ENCODE data around the gene POM121C.
"Not testable (repeated sequence)": the region's sequence is repeated elsewhere in the genome, so short reads cannot be mapped to it uniquely, and the experiment has no call there.

GRCh38 chr7:75367313-75367712 lies 118.8 kb downstream of the POM121C start:
- not testable (repeated sequence) for TF ChIP-seq CTCF, POLR2A (IDR thresholded peaks at IDR 0.05)
